Activated naive CD4-positive, alpha-beta T cell treated with anti-CD3 and anti-CD28 coated beads, Interleukin-2, amount 50 U/mL, for 72 hours (primary cell): Measurements from ENCODE around the gene CD300LD. TPM values are rescaled to one million over a fixed set of nuclear protein-coding genes. Genes with fewer than 3 reads are reported as not detected.

Experiments used
- ATAC-seq, 2 donors: fragments of 150-1000 bp; cut with Tn5 transposase; 2 replicates each; pipeline ENCODE4 v1.10.0; 2021; ENCODE audit warnings: mild to moderate bottlenecking in 2 of 2, moderate library complexity in 2 of 2
- DNase-seq, 2 donors: peaks; one replicate each; pipeline ENCODE4 v3.0.0; 2021 to 2022; ENCODE audit warnings: low spot score in 2 of 2
- H3K27ac Mint-ChIP-seq, 2 donors: one replicate each; pipeline ENCODE4 v1.8.0; 2022; ENCODE audit warnings: mild to moderate bottlenecking in 2 of 2, mixed read lengths in 2 of 2
- H3K36me3 Mint-ChIP-seq, 2 donors: one replicate each; pipeline ENCODE4 v1.8.0; 2022; ENCODE audit warnings: mixed read lengths in 2 of 2
- H3K9me3 Mint-ChIP-seq, 2 donors: one replicate each; pipeline ENCODE4 v1.8.0; 2022; ENCODE audit warnings: mixed read lengths in 2 of 2
- total RNA-seq, 2 donors: library from RNA; stranded (reverse); gene quantifications; one replicate each; pipeline ENCODE4 v1.2.3, GENCODE V29; 2022

CD300LD gene
- total RNA-seq, 2 donors from 2014 or later, result not detected

- Mint-ChIP-seq H3K9me3 (no peaks in the 10 kb centered on the region), H3K27ac (no peak overlapping the region), H3K36me3 (no peaks in the 10 kb centered on the region)
- ATAC-seq (no peak), DNase-seq (no peak)
Measured at GRCh38 chr17:74542727-74543383, 49.2 kb downstream of the CD300LD start.

- no peaks in the 10 kb centered on the region for H3K9me3 Mint-ChIP-seq
- ATAC-seq, result no peak
- no peaks in the 10 kb centered on the region for H3K36me3 Mint-ChIP-seq
- peak overlapping the region in 1 of 2 donors; percentile 12 for H3K27ac Mint-ChIP-seq
- no peak for DNase-seq
Measured at GRCh38 chr17:74542166-74542565, 49.9 kb downstream of the CD300LD start.

- Mint-ChIP-seq H3K36me3 (no peaks in the 10 kb centered on the region), H3K9me3 (no peaks in the 10 kb centered on the region), H3K27ac (no peak overlapping the region)
- ATAC-seq (no peak), DNase-seq (no peak)
Measured at GRCh38 chr17:74541176-74542111, 50.6 kb downstream of the CD300LD start.

GRCh38 chr17:74539281-74539820 lies 52.7 kb downstream of the CD300LD start:
- Mint-ChIP-seq H3K36me3 (no peaks in the 10 kb centered on the region), H3K27ac (no peak overlapping the region), H3K9me3 (no peaks in the 10 kb centered on the region)
- no peak for DNase-seq
- ATAC-seq, result no peak

- ATAC-seq (no peak), DNase-seq (no peak)
- Mint-ChIP-seq H3K27ac (peak overlapping the region in 1 of 2 donors; percentile 10), H3K9me3 (no peaks in the 10 kb centered on the region), H3K36me3 (no peaks in the 10 kb centered on the region)
Measured at GRCh38 chr17:74536890-74537289, 55.2 kb downstream of the CD300LD start.

- ATAC-seq (peak in 1 of 2 donors; percentile 48), DNase-seq (no peak)
- Mint-ChIP-seq H3K9me3 (no peaks in the 10 kb centered on the region), H3K36me3 (no peaks in the 10 kb centered on the region), H3K27ac (no peak overlapping the region)
Measured at GRCh38 chr17:74532115-74532514, 60.0 kb downstream of the CD300LD start.

GRCh38 chr17:74531231-74531761 lies 60.8 kb downstream of the CD300LD start, which contains the start of gene CD300LB:
Gene CD300LB (minus strand): TSS chr17:74531475. CDS start chr17:74531350, 125 bp downstream.
- ATAC-seq (no peak), DNase-seq (no peak)
- H3K36me3 Mint-ChIP-seq, result no peaks in the 10 kb centered on the region
- H3K27ac Mint-ChIP-seq, result no peak within 1 kb of the TSS
- H3K9me3 Mint-ChIP-seq, result no peaks in the 10 kb centered on the region

- H3K36me3 Mint-ChIP-seq, result no peaks in the 10 kb centered on the region
- no peaks in the 10 kb centered on the region for H3K9me3 Mint-ChIP-seq
- ATAC-seq, result no peak
- no peak for DNase-seq
- no peak overlapping the region for H3K27ac Mint-ChIP-seq
Measured at GRCh38 chr17:74530831-74531150, 61.3 kb downstream of the CD300LD start.

Other genes with a start within 250 kb of the CD300LD start
- gene BTBD17, start 230.4 kb downstream of the CD300LD start, total RNA-seq, result not detected
- gene GPR142, start 224.8 kb downstream of the CD300LD start, total RNA-seq, result not detected
- 1 to 10 TPM in 1 of 2 donors, not detected in 1; 2.3 TPM for gene GPRC5C, start 160.2 kb downstream of the CD300LD start, total RNA-seq
- gene CD300A, start 125.6 kb downstream of the CD300LD start, total RNA-seq, result 1 to 10 TPM in 1 of 2 donors, under 1 TPM in 1; 0.46 to 4.0 TPM
- gene CD300LB, start 60.8 kb downstream of the CD300LD start, total RNA-seq, result not detected
- under 1 TPM in 1 of 2 donors, not detected in 1; 0.25 TPM for gene CD300C, start 46.2 kb downstream of the CD300LD start, total RNA-seq
- gene CD300H, start 24.8 kb downstream of the CD300LD start, total RNA-seq, result not detected
- gene CD300E, start 31.5 kb upstream of the CD300LD start, total RNA-seq, result not detected
- not detected for gene CD300LF, start 120.6 kb upstream of the CD300LD start, total RNA-seq
- gene RAB37, start 145.0 kb upstream of the CD300LD start, total RNA-seq, result 1 to 10 TPM; 3.4 to 4.0 TPM
- 100 to 1,000 TPM in 1 of 2 donors, 10 to 100 TPM in 1; 59.0 to 114 TPM for gene NHERF1, start 156.3 kb upstream of the CD300LD start, total RNA-seq
- 10 to 100 TPM; 38.2 to 57.2 TPM for gene NAT9, start 184.1 kb upstream of the CD300LD start, total RNA-seq